GM12891 (cell line): ENCODE measurements around the gene DSG3.

Experiments
- PAX5 ChIP-seq: IDR thresholded peaks from 2 replicates; pipeline ENCODE4 v1.6.1; 2011; ENCODE audit warnings: low read length, moderate library complexity, mild to moderate bottlenecking; ENCODE audit not compliant: insufficient read depth, severe bottlenecking
- POLR2A ChIP-seq: IDR thresholded peaks from 2 replicates; pipeline ENCODE4 v1.6.1; 2011; ENCODE audit warnings: low read depth, low read length, control low read depth
- POLR2AphosphoS5 ChIP-seq: IDR thresholded peaks from 2 replicates; pipeline ENCODE4 v1.6.1; 2011; ENCODE audit warnings: low read depth, low read length, control low read depth
- POU2F2 ChIP-seq: IDR thresholded peaks from 2 replicates; pipeline ENCODE4 v1.6.1; 2011; ENCODE audit warnings: low read depth, mild to moderate bottlenecking, control low read depth, low read length, moderate library complexity
- SPI1 ChIP-seq: IDR thresholded peaks from 2 replicates; pipeline ENCODE4 v1.6.1; 2011; ENCODE audit warnings: low read depth, low read length, control low read depth
- TAF1 ChIP-seq: IDR thresholded peaks from 2 replicates; pipeline ENCODE4 v1.6.1; 2011; ENCODE audit warnings: low read depth, low read length, control low read depth

DNA sequence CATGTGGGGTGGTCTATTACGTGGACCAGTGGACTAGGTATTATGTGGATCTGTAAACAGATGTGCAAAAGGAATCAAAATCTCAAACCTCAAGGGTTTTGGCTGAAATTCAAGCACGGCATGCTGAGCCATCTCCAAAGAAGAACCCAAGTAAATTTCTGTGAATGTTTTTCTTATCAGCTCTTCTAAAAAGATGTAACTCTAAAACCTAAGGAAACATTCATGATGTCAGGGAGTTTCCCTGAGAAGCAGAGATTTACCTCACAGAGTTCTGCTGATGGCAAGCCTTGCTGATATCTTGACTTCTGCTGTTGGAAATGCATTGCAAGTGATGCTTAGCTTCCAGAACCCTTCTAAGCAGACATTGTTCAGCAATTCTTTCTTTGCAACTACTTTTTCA, 49.4 kb upstream of the DSG3 start:
- TF ChIP-seq POLR2A = no peak
- TF ChIP-seq POLR2AphosphoS5 = no peak
- no peak for TF ChIP-seq TAF1
- no peak for TF ChIP-seq SPI1
- TF ChIP-seq POU2F2 = no peak
- no peak for TF ChIP-seq PAX5
